Measurements from ENCODE around the gene MGRN1. TPM values are rescaled to one million over a fixed set of nuclear protein-coding genes. Genes with fewer than 3 reads are reported as not detected.

The MGRN1 gene
- total and polyA plus RNA-seq, 4 donors: 29.5 to 112 (median 47.0) TPM

- Histone ChIP-seq H3K4me3 (no peak overlapping the region), H3K4me1 (ENCODE audit: control insufficient read depth in 5 of 5, insufficient read depth in 5 of 5, low read length in 5 of 5) (peaks cover 0 to 13% (median 3%) of the 10 kb centered on the region in 5 donors), H3K27ac (ENCODE audit: low read depth in 1 of 2, low read length in 1 of 2) (no peak overlapping the region), H3K27me3 (ENCODE audit: control insufficient read depth in 3 of 3, insufficient read depth in 3 of 3, low read length in 2 of 3) (no peaks in the 10 kb centered on the region), H3K9me3 (ENCODE audit: control insufficient read depth in 4 of 4, insufficient read depth in 3 of 4, low read length in 3 of 4) (no peaks in the 10 kb centered on the region), H3K9ac (ENCODE audit: insufficient read depth in 1 of 2, low read length in 2 of 2) (no peak overlapping the region), H3K36me3 (ENCODE audit: control insufficient read depth in 4 of 4, insufficient read depth in 4 of 4, low read length in 4 of 4) (no peaks in the 10 kb centered on the region)
- DNase-seq (no peak), ATAC-seq (ENCODE audit: insufficient read depth, low FRiP score) (no peak)
- TF ChIP-seq, protein P1, sequence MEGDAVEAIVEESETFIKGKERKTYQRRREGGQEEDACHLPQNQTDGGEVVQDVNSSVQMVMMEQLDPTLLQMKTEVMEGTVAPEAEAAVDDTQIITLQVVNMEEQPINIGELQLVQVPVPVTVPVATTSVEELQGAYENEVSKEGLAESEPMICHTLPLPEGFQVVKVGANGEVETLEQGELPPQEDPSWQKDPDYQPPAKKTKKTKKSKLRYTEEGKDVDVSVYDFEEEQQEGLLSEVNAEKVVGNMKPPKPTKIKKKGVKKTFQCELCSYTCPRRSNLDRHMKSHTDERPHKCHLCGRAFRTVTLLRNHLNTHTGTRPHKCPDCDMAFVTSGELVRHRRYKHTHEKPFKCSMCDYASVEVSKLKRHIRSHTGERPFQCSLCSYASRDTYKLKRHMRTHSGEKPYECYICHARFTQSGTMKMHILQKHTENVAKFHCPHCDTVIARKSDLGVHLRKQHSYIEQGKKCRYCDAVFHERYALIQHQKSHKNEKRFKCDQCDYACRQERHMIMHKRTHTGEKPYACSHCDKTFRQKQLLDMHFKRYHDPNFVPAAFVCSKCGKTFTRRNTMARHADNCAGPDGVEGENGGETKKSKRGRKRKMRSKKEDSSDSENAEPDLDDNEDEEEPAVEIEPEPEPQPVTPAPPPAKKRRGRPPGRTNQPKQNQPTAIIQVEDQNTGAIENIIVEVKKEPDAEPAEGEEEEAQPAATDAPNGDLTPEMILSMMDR (IDR thresholded peaks at IDR 0.05; ENCODE audit: control extremely low read depth, extremely low read depth): no peak
- 43 to 63% methylated on average over 9 of the region's 9 CpGs for WGBS, 2 donors
Observed at GRCh38 chr16:4597174-4597573, 27.5 kb upstream of the MGRN1 start.

GRCh38 chr16:4599037-4599436 is 25.6 kb upstream of the MGRN1 start:
- H3K9ac ChIP-seq (ENCODE audit: insufficient read depth in 1 of 2, low read length in 2 of 2): no peak overlapping the region
- H3K9me3 ChIP-seq (ENCODE audit: control insufficient read depth in 4 of 4, insufficient read depth in 3 of 4, low read length in 3 of 4): no peaks in the 10 kb centered on the region
- no peak overlapping the region for H3K27ac ChIP-seq (ENCODE audit: low read depth in 1 of 2, low read length in 1 of 2)
- H3K36me3 ChIP-seq (ENCODE audit: control insufficient read depth in 4 of 4, insufficient read depth in 4 of 4, low read length in 4 of 4): no peaks in the 10 kb centered on the region
- H3K4me3 ChIP-seq: no peak overlapping the region
- no peak for DNase-seq
- TF ChIP-seq, protein P1 (IDR thresholded peaks at IDR 0.05; ENCODE audit: control extremely low read depth, extremely low read depth): no peak
- ATAC-seq (ENCODE audit: insufficient read depth, low FRiP score): no peak
- 91 to 96% methylated on average over 10 of the region's 10 CpGs for WGBS, 2 donors
- H3K27me3 ChIP-seq (ENCODE audit: control insufficient read depth in 3 of 3, insufficient read depth in 3 of 3, low read length in 2 of 3): no peaks in the 10 kb centered on the region
- H3K4me1 ChIP-seq (ENCODE audit: control insufficient read depth in 5 of 5, insufficient read depth in 5 of 5, low read length in 5 of 5): peaks cover 0 to 17% (median 4%) of the 10 kb centered on the region in 5 donors

GRCh38 chr16:4599545-4599944 is 25.1 kb upstream of the MGRN1 start:
- no peaks in the 10 kb centered on the region for H3K36me3 ChIP-seq (ENCODE audit: control insufficient read depth in 4 of 4, insufficient read depth in 4 of 4, low read length in 4 of 4)
- ATAC-seq (ENCODE audit: insufficient read depth, low FRiP score) (no peak), DNase-seq (no peak)
- H3K4me3 ChIP-seq: no peak overlapping the region
- WGBS, 2 donors: 86 to 90% methylated on average over 8 of the region's 8 CpGs
- H3K27me3 ChIP-seq (ENCODE audit: control insufficient read depth in 3 of 3, insufficient read depth in 3 of 3, low read length in 2 of 3): no peaks in the 10 kb centered on the region
- TF ChIP-seq, protein P1 (IDR thresholded peaks at IDR 0.05; ENCODE audit: control extremely low read depth, extremely low read depth): no peak
- H3K9ac ChIP-seq (ENCODE audit: insufficient read depth in 1 of 2, low read length in 2 of 2): no peak overlapping the region
- no peak overlapping the region for H3K27ac ChIP-seq (ENCODE audit: low read depth in 1 of 2, low read length in 1 of 2)
- no peaks in the 10 kb centered on the region for H3K9me3 ChIP-seq (ENCODE audit: control insufficient read depth in 4 of 4, insufficient read depth in 3 of 4, low read length in 3 of 4)
- peaks cover 0 to 17% (median 4%) of the 10 kb centered on the region in 5 donors for H3K4me1 ChIP-seq (ENCODE audit: control insufficient read depth in 5 of 5, insufficient read depth in 5 of 5, low read length in 5 of 5)
